A549 treated with Mapracorat at 1 μM for 4 hours (cell line): ENCODE results near the gene SIAE. TPM values are rescaled to one million over a fixed set of nuclear protein-coding genes. Genes with fewer than 3 reads are reported as not detected.

ENCODE experiments used
- total RNA-seq: library from RNA; stranded (reverse); fragments of 200-300 nt; extraction: Qiagen RNA extraction; gene quantifications from 5 replicates; pipeline ENCODE4 v1.2.3, GENCODE V29; 2022

The SIAE gene, protein sequence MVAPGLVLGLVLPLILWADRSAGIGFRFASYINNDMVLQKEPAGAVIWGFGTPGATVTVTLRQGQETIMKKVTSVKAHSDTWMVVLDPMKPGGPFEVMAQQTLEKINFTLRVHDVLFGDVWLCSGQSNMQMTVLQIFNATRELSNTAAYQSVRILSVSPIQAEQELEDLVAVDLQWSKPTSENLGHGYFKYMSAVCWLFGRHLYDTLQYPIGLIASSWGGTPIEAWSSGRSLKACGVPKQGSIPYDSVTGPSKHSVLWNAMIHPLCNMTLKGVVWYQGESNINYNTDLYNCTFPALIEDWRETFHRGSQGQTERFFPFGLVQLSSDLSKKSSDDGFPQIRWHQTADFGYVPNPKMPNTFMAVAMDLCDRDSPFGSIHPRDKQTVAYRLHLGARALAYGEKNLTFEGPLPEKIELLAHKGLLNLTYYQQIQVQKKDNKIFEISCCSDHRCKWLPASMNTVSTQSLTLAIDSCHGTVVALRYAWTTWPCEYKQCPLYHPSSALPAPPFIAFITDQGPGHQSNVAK
- total RNA-seq, result 13.0 to 17.2 TPM (median 14.6 TPM) in 5 replicates

DNA sequence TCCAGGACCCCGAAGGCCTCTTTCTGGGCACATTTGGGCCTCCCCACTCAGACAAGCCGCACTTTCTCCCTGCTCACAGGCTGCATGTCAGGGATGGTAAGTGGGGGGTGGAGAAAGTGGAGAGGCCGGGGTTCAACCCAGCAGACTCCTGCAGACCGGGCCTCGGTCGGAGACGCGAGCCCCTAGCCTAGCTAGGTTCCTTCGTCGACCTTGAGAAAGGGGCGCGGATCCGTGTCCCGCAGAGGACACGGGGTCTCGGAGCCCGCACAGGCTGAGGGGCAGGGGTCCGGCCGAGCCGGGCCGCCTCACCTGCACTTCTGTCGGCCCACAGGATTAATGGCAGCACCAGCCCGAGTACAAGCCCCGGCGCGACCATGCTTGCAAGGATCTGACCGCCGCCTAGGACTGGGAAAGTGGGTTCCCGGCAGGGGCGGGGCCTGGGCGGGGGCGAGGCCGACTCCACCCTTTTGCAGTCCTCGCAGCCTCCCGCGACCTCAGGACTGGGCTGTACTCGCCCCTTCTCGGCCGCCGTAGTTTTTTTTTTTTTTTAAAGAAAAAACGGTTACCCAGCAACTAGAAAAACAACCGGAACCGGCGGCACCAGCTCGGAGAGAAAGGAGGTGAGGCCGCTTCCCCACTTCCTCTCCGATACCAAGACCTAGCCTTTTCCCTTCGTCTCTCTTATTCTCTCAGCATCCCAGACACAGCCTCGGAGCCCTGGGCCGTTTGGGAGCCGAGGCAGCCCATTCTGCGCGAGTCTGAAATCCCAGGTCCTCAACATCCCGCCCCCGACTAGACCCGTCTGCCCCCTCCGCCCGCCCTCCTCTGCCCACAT, at the start of gene SIAE, which contains the start of gene SPA17:
TSS of gene SIAE (minus strand) at position 407 of the 835 bp plus-strand sequence. CDS start at position 376, 31 bp downstream.
TSS of gene SPA17 (plus strand) at position 572 of the 835 bp plus-strand sequence. CDS start 1,361 bp downstream, outside the sequence.

GRCh38 chr11:124622531-124623451, 50.7 kb downstream of the SIAE start, which contains the start of gene TBRG1:
TBRG1 (plus strand) TSS chr11:124622864; CDS start chr11:124623084, 220 bp downstream.

GRCh38 chr11:124611064-124611463, 62.5 kb downstream of the SIAE start, which contains the start of gene PANX3:
PANX3 (plus strand) TSS chr11:124611428; CDS start chr11:124611557, 129 bp downstream.

Other genes with a start within 250 kb of the SIAE start
- gene OR8B4, start 248.9 kb downstream of the SIAE start, total RNA-seq, result not detected in 5 replicates
- gene OR8B8, start 228.0 kb downstream of the SIAE start, total RNA-seq, result not detected in 5 replicates
- not detected in 5 replicates for gene OR8B12, start 130.1 kb downstream of the SIAE start, total RNA-seq
- gene OR8A1, start 103.7 kb downstream of the SIAE start, total RNA-seq, result not detected in 5 replicates
- not detected in 5 replicates for gene PANX3, start 62.3 kb downstream of the SIAE start, total RNA-seq
- 15.7 to 18.2 TPM (median 16.2 TPM) in 5 replicates for gene TBRG1, start 50.9 kb downstream of the SIAE start, total RNA-seq
- 16.6 to 30.9 TPM (median 18.9 TPM) in 5 replicates for gene SPA17, start 165 bp upstream of the SIAE start, total RNA-seq
- gene NRGN, start 66.2 kb upstream of the SIAE start, total RNA-seq, result 6.4 to 10.9 TPM (median 9.7 TPM) in 5 replicates
- gene VSIG2, start 78.5 kb upstream of the SIAE start, total RNA-seq, result not detected in 5 replicates
- 10.9 to 15.1 TPM (median 13.5 TPM) in 5 replicates for gene ESAM, start 88.6 kb upstream of the SIAE start, total RNA-seq
- gene MSANTD2, start 126.7 kb upstream of the SIAE start, total RNA-seq, result 5.5 to 6.3 TPM (median 5.8 TPM) in 5 replicates
- 2.2 to 2.8 TPM (median 2.6 TPM) in 5 replicates for gene ROBO3, start 191.7 kb upstream of the SIAE start, total RNA-seq
- gene ROBO4, start 224.1 kb upstream of the SIAE start, total RNA-seq, result not detected in 5 replicates
- gene HEPN1, start 245.5 kb upstream of the SIAE start, total RNA-seq, result not detected in 5 replicates